ENCODE results near the gene NID1.

GRCh38 chr1:236108027-236108648 lies 43.2 kb upstream of the NID1 start:
- TF ChIP-seq CTCF (IDR thresholded peaks at IDR 0.05), result no peak
- TF ChIP-seq EP300 (IDR thresholded peaks at IDR 0.05), result no peak
- TF ChIP-seq POLR2AphosphoS5 (IDR thresholded peaks at IDR 0.05), result no peak
- TF ChIP-seq POLR2A (IDR thresholded peaks at IDR 0.05), result no peak
